Measurements from ENCODE around the gene TSPAN14.

TSPAN14 gene

GRCh38 chr10:80409121-80409520, 45.0 kb upstream of the TSPAN14 start:
- in situ Hi-C loops (cut with HindIII; ENCODE audit: low sequenced_read_pairs) = no loop called here
- DNase-seq (ENCODE audit: low read depth, low spot score) = no peak
- peak overlapping the region; percentile 56 for H3K4me3 ChIP-seq (ENCODE audit: low read depth, low read length)
- TF ChIP-seq, protein P1, sequence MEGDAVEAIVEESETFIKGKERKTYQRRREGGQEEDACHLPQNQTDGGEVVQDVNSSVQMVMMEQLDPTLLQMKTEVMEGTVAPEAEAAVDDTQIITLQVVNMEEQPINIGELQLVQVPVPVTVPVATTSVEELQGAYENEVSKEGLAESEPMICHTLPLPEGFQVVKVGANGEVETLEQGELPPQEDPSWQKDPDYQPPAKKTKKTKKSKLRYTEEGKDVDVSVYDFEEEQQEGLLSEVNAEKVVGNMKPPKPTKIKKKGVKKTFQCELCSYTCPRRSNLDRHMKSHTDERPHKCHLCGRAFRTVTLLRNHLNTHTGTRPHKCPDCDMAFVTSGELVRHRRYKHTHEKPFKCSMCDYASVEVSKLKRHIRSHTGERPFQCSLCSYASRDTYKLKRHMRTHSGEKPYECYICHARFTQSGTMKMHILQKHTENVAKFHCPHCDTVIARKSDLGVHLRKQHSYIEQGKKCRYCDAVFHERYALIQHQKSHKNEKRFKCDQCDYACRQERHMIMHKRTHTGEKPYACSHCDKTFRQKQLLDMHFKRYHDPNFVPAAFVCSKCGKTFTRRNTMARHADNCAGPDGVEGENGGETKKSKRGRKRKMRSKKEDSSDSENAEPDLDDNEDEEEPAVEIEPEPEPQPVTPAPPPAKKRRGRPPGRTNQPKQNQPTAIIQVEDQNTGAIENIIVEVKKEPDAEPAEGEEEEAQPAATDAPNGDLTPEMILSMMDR (IDR thresholded peaks at IDR 0.05; ENCODE audit: low read depth, low read length) = no peak

GRCh38 chr10:80410122-80410521, 44.0 kb upstream of the TSPAN14 start:
- TF ChIP-seq, protein P1 (IDR thresholded peaks at IDR 0.05; ENCODE audit: low read depth, low read length) = no peak
- in situ Hi-C loops (cut with HindIII; ENCODE audit: low sequenced_read_pairs) = no loop called here
- no peak overlapping the region for H3K4me3 ChIP-seq (ENCODE audit: low read depth, low read length)
- DNase-seq (ENCODE audit: low read depth, low spot score) = no peak

GRCh38 chr10:80410578-80411145, 43.4 kb upstream of the TSPAN14 start:
- TF ChIP-seq, protein P1 (IDR thresholded peaks at IDR 0.05; ENCODE audit: low read depth, low read length) = no peak
- H3K4me3 ChIP-seq (ENCODE audit: low read depth, low read length) = no peak overlapping the region
- DNase-seq (ENCODE audit: low read depth, low spot score) = no peak
- in situ Hi-C loops (cut with HindIII; ENCODE audit: low sequenced_read_pairs) = no loop called here

DNA sequence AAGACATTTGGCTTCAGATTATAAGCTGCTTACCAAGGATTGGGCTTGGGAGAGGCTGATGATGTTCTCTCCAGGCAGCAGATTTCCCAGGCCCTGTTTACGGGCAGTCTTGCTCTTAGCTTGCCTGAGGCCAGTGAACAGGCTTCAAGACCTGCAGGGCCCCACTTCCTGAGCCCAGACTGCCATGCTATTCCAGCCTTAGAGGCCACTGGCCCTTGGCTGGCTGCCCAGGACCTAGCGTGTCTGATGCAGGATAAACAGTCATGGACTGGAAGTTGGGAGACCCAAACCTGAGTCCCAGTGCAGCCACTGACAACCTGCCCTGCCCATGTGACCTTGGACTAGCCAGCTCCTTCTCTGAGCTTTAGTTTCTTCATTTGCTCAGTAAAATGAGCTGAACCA, 42.8 kb upstream of the TSPAN14 start:
- TF ChIP-seq, protein P1 (IDR thresholded peaks at IDR 0.05; ENCODE audit: low read depth, low read length) = no peak
- DNase-seq (ENCODE audit: low read depth, low spot score) = no peak
- H3K4me3 ChIP-seq (ENCODE audit: low read depth, low read length) = no peak overlapping the region
- in situ Hi-C loops (cut with HindIII; ENCODE audit: low sequenced_read_pairs) = no loop called here

- H3K4me3 ChIP-seq (ENCODE audit: low read depth, low read length) = no peak overlapping the region
- TF ChIP-seq, protein P1 (IDR thresholded peaks at IDR 0.05; ENCODE audit: low read depth, low read length) = no peak
- in situ Hi-C loops (cut with HindIII; ENCODE audit: low sequenced_read_pairs) = no loop called here
- DNase-seq (ENCODE audit: low read depth, low spot score) = no peak
These were observed 42.4 kb upstream of the TSPAN14 start for GRCh38 chr10:80411681-80412220.

GRCh38 chr10:80412486-80412885, 41.6 kb upstream of the TSPAN14 start:
- no peak overlapping the region for H3K4me3 ChIP-seq (ENCODE audit: low read depth, low read length)
- in situ Hi-C loops (cut with HindIII; ENCODE audit: low sequenced_read_pairs) = no loop called here
- DNase-seq (ENCODE audit: low read depth, low spot score) = no peak
- TF ChIP-seq, protein P1 (IDR thresholded peaks at IDR 0.05; ENCODE audit: low read depth, low read length) = no peak
